Osteocyte (in vitro differentiated cells): Measurements from ENCODE around the gene MAGEA4. TPM values are rescaled to one million over a fixed set of nuclear protein-coding genes. Genes with fewer than 3 reads are reported as not detected.

Experiments
- DNase-seq: peaks from one replicate; pipeline ENCODE4 v3.0.0; 2021; ENCODE audit warnings: mixed read lengths; ENCODE audit not compliant: unreplicated experiment; ENCODE audit errors: extremely low spot score
- H3K27ac Mint-ChIP-seq: one replicate; pipeline ENCODE4 v1.8.0; 2021; ENCODE audit warnings: mild to moderate bottlenecking, mixed read lengths; ENCODE audit not compliant: unreplicated experiment
- H3K27me3 Mint-ChIP-seq: one replicate; pipeline ENCODE4 v1.8.0; 2021; ENCODE audit warnings: mixed read lengths; ENCODE audit not compliant: unreplicated experiment
- H3K36me3 Mint-ChIP-seq: one replicate; pipeline ENCODE4 v1.8.0; 2021; ENCODE audit warnings: mixed read lengths; ENCODE audit not compliant: unreplicated experiment
- H3K4me1 Mint-ChIP-seq: one replicate; pipeline ENCODE4 v1.8.0; 2021; ENCODE audit warnings: mixed read lengths; ENCODE audit not compliant: unreplicated experiment
- H3K4me3 Mint-ChIP-seq: one replicate; pipeline ENCODE4 v1.8.0; 2021; ENCODE audit warnings: mild to moderate bottlenecking, moderate library complexity, mixed read lengths; ENCODE audit not compliant: unreplicated experiment
- H3K9me3 Mint-ChIP-seq: one replicate; pipeline ENCODE4 v1.8.0; 2021; ENCODE audit warnings: mixed read lengths; ENCODE audit not compliant: unreplicated experiment
- total RNA-seq: library from RNA; stranded (reverse); gene quantifications from 2 replicates; pipeline ENCODE4 v1.2.1, GENCODE V29; 2021
- TF ChIP-seq, protein P1 (sequence below): fragments of 200-600 bp; sonication (generic); IDR thresholded peaks from 2 replicates; pipeline ENCODE4 v1.5.0; 2021; ENCODE audit warnings: antibody characterized with exemption, mild to moderate bottlenecking, moderate library complexity

Gene MAGEA4
- total RNA-seq, 1 donor from 2014 or later, result not detected

GRCh38 chrX:151878574-151878973 lies 34.1 kb upstream of the MAGEA4 start:
- Mint-ChIP-seq H3K9me3 (peaks cover 28% of the 10 kb centered on the region), H3K4me3 (no peak overlapping the region), H3K4me1 (no peaks in the 10 kb centered on the region), H3K27me3 (no peaks in the 10 kb centered on the region), H3K36me3 (no peaks in the 10 kb centered on the region), H3K27ac (no peak overlapping the region)
- TF ChIP-seq, protein P1, sequence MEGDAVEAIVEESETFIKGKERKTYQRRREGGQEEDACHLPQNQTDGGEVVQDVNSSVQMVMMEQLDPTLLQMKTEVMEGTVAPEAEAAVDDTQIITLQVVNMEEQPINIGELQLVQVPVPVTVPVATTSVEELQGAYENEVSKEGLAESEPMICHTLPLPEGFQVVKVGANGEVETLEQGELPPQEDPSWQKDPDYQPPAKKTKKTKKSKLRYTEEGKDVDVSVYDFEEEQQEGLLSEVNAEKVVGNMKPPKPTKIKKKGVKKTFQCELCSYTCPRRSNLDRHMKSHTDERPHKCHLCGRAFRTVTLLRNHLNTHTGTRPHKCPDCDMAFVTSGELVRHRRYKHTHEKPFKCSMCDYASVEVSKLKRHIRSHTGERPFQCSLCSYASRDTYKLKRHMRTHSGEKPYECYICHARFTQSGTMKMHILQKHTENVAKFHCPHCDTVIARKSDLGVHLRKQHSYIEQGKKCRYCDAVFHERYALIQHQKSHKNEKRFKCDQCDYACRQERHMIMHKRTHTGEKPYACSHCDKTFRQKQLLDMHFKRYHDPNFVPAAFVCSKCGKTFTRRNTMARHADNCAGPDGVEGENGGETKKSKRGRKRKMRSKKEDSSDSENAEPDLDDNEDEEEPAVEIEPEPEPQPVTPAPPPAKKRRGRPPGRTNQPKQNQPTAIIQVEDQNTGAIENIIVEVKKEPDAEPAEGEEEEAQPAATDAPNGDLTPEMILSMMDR, result no peak
- DNase-seq, result no peak

GRCh38 chrX:151879856-151880255 lies 32.8 kb upstream of the MAGEA4 start:
- H3K36me3 Mint-ChIP-seq, result no peaks in the 10 kb centered on the region
- TF ChIP-seq, protein P1, result no peak
- no peak overlapping the region for H3K27ac Mint-ChIP-seq
- H3K4me1 Mint-ChIP-seq, result no peaks in the 10 kb centered on the region
- peaks cover 28% of the 10 kb centered on the region for H3K9me3 Mint-ChIP-seq
- no peak overlapping the region for H3K4me3 Mint-ChIP-seq
- DNase-seq, result no peak
- no peaks in the 10 kb centered on the region for H3K27me3 Mint-ChIP-seq

GRCh38 chrX:151880895-151881294 lies 31.8 kb upstream of the MAGEA4 start:
- Mint-ChIP-seq H3K9me3 (peaks cover 26% of the 10 kb centered on the region), H3K4me1 (no peaks in the 10 kb centered on the region), H3K27ac (no peak overlapping the region), H3K4me3 (no peak overlapping the region), H3K27me3 (no peaks in the 10 kb centered on the region), H3K36me3 (no peaks in the 10 kb centered on the region)
- TF ChIP-seq, protein P1, result no peak
- DNase-seq, result no peak

- H3K4me3 Mint-ChIP-seq, result no peak overlapping the region
- no peak overlapping the region for H3K27ac Mint-ChIP-seq
- peaks cover 48% of the 10 kb centered on the region for H3K9me3 Mint-ChIP-seq
- no peaks in the 10 kb centered on the region for H3K27me3 Mint-ChIP-seq
- no peak for DNase-seq
- H3K4me1 Mint-ChIP-seq, result no peaks in the 10 kb centered on the region
- TF ChIP-seq, protein P1, result no peak
- no peaks in the 10 kb centered on the region for H3K36me3 Mint-ChIP-seq
Measured at GRCh38 chrX:151889421-151889820, 23.3 kb upstream of the MAGEA4 start.

DNA sequence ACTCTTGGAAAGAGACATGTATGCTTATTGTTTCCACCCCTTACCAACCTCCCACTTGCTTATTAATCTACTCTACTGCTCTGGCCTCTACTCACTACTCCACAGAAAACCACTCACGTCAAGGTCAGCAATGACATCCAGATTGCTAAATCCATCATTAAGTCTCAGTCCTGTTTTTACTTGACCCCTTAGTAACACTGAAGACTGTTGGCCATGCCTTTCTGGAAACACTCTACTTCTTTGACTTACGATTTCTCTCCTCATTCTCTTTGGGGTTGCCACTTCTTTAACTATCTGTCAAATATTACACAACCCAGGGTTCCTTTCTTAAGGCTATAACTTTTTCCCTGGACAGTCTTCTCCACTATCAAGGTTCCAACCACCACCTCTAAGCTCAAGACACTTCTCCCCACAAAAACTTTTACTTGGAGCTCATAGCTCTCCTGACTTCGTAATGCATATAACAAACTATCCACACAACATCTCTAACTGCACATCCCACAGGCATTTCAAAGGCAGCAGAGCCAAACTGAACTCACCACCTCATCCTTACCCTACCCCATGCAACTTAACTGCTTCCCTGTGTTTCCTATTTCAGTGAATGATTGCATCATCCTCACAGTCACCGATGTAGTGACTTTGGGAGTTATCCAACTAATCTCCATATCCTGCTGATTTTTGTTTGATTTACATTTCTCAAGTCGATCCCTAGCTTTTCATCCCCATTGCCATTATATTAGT lies 15.8 kb upstream of the MAGEA4 start:
- H3K4me1 Mint-ChIP-seq, result no peaks in the 10 kb centered on the region
- H3K4me3 Mint-ChIP-seq, result no peak overlapping the region
- no peak overlapping the region for H3K27ac Mint-ChIP-seq
- H3K36me3 Mint-ChIP-seq, result no peaks in the 10 kb centered on the region
- H3K27me3 Mint-ChIP-seq, result no peaks in the 10 kb centered on the region
- TF ChIP-seq, protein P1, result no peak
- no peak for DNase-seq
- H3K9me3 Mint-ChIP-seq, result peaks cover 30% of the 10 kb centered on the region
